ENCODE results near the gene SERPINE1.

The SERPINE1 gene

DNA sequence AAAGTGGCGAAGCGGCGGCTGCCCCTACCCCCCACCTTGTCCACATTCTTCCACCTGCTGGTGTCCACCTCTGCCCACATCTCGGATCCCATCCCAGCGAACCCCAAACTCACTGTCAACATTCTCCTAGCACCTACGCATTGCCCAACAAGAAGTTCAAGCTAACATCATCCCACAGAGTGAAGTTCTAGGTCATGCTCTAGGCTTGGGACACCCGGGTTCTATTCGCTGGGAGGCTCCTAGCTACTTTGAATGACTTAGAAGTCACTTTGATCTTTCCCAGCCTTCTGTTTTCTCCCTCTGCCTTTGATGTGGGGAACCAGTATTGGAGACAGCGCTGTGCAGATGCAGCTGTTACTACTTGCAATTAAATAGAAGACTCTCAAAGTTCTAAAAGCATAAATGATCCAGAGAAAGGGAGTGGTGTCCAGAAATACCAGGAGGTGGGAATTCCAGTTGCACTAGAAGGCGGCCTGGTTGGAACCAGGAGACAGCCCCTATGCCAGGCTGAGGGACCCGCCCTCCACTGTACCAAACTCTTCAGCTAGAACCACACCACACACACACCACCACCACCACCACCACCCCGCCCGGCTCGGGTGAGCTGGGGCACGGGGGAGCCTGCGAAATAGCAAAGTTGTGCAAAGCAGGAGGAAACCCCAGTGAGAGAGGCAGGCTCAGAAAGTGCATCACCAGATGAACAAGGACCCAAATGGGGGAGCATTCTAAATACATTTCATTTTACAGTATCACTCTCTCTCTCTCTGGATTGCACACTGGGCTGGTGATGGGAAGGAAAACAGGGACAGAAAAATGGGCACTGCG lies 43.9 kb downstream of the SERPINE1 start:
- no peak for DNase-seq

DNA sequence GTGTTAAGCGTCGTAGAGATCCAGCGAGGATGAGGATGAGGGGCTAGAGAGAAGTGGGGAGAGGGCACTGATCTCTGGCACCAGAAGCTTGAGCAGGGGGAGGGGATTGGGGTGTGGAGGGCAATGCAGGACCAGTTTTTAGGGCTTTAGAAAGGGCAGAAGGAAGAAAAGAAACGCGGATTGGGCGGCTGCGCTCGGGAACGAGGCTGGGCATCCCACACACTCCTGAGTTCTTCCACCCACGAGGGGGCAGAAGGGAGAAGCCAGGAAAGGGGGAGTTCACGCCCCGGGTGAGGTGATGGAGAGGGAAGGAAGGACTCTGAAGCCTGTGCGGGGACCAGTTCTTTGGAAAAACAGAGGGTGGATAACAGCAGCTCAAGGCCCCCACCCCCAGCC lies 44.5 kb downstream of the SERPINE1 start:
- no peak for DNase-seq

DNA sequence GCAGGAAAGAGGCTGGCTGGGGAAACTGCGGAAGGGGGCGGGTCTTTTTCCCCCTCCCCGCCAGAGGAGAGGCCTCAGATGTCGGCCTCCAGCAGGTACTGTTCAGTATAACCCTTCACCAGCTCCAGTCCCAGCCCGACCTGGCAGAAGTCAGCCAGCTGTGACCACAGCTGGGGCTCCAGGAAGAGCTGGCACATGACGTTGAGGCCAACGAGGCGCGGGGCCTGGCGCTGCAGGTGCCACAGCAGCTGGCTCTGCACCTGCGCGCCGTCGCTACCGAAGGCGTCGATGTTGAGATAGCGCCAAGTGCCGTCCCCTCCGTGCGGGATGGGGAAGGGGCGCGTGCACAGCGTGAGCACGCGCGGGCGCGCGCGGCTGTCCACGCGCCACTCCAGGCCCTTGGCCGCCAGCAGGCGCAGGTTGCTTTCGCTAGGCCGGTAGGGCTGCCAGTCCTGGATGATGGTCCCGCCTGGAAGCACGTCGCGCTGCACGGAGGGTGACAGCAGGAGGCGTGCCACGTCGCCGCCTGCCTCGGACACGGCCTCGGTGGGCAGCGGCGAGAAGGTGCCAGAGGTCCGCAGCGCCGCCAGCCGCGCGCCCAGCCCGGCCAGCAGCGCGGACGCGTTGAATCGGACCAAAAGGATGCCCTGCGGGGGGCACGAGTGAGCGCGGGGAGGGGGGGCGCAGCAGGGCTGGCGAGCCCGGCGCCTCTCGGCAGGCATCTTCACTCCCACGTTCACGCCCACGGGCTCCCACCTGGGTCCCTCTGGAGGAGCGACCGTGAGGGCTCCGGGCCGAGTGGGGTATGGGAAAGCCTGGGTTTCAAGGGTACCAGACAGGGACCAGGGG lies 45.3 kb downstream of the SERPINE1 start:
- DNase-seq = no peak

DNA sequence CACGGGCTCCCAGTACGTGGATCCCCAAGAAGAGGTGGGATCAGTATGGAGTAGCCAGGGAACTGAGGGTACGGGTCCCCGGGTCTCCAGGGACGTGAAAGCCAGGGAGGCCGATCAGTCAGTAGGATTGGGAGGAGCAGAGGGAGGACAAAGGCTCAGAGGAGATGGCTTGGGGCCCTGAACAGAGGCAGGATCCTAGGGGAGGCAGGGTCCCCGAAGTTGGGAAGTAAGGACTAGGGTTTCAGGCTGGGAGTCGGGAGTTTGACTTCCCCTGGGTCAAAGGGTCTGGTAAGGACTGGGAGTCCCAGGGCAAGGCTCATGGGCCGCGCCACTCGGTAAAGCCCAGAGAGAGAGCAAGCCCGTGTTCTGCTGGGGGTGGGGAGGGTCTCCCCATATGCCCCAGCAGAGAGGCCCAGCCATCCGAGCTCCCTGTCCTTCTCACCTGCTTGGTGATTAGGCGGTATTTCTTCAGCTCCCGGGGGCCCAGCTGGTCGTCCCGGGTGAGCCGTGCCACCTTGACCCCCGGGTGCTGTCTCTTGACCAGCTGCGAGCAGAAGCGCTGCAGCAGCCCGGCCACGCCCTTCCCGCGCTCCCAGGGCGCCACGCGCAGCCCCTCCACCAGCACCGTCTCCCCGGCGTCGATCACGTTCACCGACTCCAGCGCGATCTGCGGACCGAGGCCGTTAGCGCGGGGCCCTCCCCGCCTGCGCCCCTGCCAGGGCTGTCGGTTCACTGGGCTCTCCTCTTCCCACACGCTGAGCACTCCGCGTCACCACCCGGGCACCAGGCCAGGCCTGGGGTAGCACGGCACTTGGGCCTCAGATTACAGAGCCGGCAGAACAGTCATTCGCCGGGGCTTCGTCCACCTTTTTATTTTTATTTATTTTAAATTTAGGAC lies 46.2 kb downstream of the SERPINE1 start:
- no peak for DNase-seq

- no peak for DNase-seq
Observed at GRCh38 chr7:101173752-101174244, 46.9 kb downstream of the SERPINE1 start.

- no peak for DNase-seq
Observed at GRCh38 chr7:101174322-101174854, 47.5 kb downstream of the SERPINE1 start.

DNA sequence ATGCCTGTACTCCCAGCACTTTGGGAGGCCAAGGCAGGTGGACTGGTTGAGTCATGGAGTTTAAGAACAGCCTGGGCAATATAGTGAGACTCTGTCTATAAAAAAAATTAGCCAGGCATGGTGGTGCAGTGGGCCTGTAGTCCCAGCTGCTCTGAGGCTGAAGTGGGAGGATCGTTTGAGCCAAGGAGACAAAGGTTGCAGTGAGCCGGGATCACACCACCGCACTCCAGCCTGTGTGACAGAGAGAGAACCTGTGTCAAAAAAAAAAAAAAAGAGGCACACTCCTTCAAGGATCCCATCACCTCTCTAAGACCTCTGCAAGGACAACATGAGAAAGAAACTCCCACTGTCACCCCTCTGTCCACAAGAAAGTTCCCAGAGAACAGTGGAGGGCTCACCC lies 48.8 kb downstream of the SERPINE1 start:
- DNase-seq = no peak

DNA sequence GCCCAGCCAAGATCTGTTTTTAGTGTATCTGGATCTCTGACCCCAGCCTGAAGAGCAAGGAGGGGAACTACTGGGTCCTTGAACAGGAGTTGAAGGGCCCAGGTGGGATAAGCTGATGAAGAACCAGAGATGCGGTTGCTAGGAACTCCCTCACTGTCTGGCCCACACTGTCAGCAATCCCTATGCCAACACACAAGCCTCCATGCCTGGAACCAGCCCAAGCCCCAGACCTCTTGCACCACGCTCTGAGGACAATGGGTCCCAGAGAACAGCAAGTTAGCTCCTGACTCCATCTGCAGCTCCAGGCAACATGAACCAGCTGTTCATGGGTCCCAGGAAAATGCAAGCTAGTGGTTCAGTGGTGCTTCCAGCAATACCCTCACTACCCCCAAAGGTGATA lies 50.7 kb downstream of the SERPINE1 start:
- no peak for DNase-seq

- no peak for DNase-seq
Observed at GRCh38 chr7:101179117-101179516, 52.2 kb downstream of the SERPINE1 start.

DNA sequence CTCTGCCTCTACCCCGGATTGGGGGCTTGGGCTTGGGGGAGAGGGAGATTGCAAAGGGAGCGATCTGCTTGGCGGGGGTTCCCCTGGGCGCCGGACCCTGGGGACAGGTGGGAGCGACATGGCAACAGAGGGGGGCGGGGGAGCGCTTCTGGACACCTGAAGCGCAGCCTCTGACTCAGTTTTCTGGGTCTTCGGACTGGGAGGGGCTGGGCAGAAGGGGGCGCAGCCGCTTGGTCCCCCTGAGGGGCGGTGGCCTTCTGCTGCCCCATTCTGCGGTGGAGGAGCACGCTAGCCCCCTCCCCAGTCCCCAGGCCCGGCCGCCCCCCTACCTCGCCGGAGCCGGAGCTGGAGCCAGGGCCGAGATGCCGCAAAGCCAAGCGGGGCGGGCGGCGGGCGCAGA lies 52.8 kb downstream of the SERPINE1 start:
- DNase-seq = no peak

- no peak for DNase-seq
Observed at GRCh38 chr7:101180130-101180755, 53.3 kb downstream of the SERPINE1 start, which contains the start of gene NAT16. Gene NAT16, minus strand, starts transcription at chr7:101180293. Its CDS starts 5,486 bp downstream, at chr7:101174807.

DNA sequence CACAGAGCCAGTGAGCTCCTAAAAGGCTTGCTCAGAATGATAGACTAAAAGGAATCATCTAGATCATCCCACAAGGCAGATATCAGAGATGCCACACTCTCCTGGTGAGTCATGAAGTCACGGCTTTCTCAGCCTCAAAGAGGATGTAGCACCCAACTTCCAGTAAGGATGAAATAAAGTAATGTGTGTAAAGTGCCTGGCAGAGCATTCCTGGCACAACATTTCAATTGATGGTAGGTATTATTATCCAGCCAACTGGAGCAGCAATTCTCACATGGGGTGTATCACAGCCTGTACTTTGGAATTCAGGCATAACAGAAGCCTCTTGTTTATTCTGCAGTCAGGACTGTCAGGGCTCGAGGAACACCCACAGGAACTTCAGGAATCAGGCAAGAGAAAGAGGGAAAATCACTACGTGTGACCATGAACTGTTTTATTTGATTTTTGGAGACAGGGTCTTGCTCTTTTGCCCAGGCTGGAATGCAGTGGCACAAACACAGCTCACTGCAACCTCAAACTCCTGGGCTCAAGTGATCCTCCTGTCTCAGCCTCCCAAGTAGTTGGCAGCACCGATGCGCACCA lies 58.4 kb downstream of the SERPINE1 start:
- no peak for DNase-seq

DNA sequence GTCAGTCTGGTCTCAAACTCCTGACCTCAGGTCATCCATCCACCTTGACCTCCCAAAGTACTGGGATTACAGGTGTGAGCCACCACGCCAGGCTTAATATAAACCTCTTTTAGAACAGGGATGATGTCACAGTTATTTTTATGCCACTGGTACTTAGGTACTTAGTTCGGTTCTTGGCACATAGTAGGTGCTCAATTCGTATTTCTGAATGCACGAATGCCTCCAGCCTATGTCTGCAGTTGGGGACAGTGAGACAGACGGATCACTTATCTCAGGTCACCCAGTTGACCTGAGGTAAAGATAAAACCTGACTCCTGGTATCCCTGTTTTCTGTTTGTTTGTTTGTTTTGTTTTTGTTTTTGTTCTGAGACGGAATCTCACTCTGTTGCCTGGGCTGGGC lies 59.3 kb downstream of the SERPINE1 start:
- DNase-seq = no peak

DNA sequence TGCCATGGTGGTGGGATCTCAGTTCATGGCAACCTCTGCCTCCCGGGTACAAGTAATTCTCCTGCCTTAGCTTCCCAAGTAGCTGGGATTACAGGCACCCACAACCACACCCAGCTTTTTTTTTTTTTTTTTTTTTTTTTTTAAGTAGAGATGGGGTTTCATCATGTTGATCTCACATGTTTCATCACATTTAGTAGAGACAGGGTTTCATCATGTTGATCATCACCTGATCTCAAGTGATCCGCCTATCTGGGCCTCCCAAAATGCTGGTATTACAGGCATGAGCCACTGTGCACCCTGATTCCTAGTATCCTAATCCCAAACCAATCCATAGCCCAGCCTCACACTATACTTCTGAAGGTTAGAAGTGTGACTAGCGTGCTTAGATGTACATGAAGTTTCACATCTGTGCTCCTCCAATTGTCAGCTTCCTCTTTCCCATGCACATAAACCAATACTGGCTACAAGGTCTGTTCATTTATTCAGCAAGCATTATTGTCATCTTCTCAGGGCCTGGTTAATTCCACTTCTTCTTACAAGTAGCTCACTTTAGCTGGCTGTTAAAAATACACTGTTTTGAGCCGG lies 60.0 kb downstream of the SERPINE1 start:
- no peak for DNase-seq
